Measurements from ENCODE around the gene NDOR1. TPM values are rescaled to one million over a fixed set of nuclear protein-coding genes. Genes with fewer than 3 reads are reported as not detected.

The NDOR1 gene
- total RNA-seq, 4 donors from 2014 or later = 5.6 to 6.6 (median 6.1) TPM

- ATAC-seq (ENCODE audit: low FRiP score) = no peak
- DNase-seq (ENCODE audit: low spot score) = no peak
- TF ChIP-seq, protein P1, sequence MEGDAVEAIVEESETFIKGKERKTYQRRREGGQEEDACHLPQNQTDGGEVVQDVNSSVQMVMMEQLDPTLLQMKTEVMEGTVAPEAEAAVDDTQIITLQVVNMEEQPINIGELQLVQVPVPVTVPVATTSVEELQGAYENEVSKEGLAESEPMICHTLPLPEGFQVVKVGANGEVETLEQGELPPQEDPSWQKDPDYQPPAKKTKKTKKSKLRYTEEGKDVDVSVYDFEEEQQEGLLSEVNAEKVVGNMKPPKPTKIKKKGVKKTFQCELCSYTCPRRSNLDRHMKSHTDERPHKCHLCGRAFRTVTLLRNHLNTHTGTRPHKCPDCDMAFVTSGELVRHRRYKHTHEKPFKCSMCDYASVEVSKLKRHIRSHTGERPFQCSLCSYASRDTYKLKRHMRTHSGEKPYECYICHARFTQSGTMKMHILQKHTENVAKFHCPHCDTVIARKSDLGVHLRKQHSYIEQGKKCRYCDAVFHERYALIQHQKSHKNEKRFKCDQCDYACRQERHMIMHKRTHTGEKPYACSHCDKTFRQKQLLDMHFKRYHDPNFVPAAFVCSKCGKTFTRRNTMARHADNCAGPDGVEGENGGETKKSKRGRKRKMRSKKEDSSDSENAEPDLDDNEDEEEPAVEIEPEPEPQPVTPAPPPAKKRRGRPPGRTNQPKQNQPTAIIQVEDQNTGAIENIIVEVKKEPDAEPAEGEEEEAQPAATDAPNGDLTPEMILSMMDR (IDR thresholded peaks at IDR 0.05) = no peak
Observed at GRCh38 chr9:137211532-137211931, 6.0 kb downstream of the NDOR1 start.

- DNase-seq (ENCODE audit: low spot score) (no peak), ATAC-seq (ENCODE audit: low FRiP score) (no peak)
- TF ChIP-seq, protein P1 (IDR thresholded peaks at IDR 0.05) = no peak
Observed at GRCh38 chr9:137212520-137212919, 7.0 kb downstream of the NDOR1 start.

DNA sequence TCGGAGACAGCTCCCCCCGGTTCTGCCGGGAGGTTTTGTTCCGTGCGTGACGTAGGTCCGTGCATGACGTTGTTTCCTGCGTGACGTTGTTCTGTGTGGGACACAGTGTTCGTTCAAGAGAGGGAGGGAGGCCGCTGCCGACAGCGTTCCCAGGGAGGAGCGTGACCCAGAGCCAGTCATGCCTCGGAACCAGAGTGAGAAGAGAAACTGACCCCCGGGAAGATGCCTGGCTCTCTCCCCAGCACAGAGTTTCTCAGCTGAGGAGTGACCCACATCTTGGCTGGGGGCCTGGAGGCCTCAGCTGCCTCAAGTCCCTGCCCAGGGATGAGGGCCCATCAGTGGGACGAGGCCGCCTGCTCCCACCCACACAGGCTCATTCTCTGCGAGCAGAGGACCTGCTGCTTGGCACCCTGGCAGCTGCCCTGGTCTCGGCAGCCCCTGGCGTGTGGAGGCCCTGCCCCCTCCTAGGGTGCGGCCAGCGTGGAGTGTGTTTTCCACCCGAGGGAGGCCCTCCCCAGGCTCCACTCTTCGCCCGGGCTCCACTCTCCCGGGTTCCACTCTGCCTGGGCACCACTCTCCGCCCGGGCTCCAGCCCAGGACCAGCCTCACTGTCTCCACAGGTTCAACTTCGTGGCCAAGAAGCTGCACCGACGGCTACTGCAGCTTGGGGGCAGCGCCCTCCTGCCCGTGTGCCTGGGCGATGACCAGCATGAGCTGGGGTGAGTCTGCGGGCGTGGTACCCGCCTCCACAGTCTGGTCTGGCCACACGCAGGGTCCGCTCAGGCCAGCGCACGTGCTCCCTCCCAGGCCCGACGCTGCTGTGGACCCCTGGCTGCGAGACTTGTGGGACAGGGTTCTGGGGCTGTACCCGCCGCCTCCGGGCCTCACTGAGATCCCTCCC is 7.9 kb downstream of the NDOR1 start:
- no peak for ATAC-seq (ENCODE audit: low FRiP score)
- TF ChIP-seq, protein P1 (IDR thresholded peaks at IDR 0.05) = no peak

DNA sequence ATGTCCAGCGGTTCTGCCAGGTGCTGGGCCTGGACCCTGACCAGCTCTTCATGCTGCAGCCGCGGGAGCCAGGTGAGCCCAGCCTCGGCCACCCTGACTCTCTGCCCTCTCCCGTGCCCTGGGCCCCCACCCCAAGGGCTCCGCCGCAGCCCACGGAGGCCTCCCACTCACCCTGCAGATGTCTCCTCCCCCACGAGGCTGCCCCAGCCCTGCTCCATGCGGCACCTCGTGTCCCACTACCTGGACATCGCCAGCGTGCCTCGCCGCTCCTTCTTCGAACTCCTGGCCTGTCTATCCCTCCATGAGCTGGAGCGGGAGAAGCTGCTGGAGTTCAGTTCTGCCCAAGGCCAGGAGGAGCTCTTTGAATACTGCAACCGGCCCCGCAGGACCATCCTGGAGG is 9.1 kb downstream of the NDOR1 start:
- ATAC-seq (ENCODE audit: low FRiP score) (no peak), DNase-seq (ENCODE audit: low spot score) (no peak)
- TF ChIP-seq, protein P1 (IDR thresholded peaks at IDR 0.05) = no peak

More for the DNA sequence above, 7.9 kb downstream of the NDOR1 start:
- no peak for DNase-seq (ENCODE audit: low spot score)

- DNase-seq (ENCODE audit: low spot score) = no peak
- TF ChIP-seq, protein P1 (IDR thresholded peaks at IDR 0.05) = no peak
- ATAC-seq (ENCODE audit: low FRiP score) = no peak
Observed at GRCh38 chr9:137215196-137215986, 9.9 kb downstream of the NDOR1 start.

DNA sequence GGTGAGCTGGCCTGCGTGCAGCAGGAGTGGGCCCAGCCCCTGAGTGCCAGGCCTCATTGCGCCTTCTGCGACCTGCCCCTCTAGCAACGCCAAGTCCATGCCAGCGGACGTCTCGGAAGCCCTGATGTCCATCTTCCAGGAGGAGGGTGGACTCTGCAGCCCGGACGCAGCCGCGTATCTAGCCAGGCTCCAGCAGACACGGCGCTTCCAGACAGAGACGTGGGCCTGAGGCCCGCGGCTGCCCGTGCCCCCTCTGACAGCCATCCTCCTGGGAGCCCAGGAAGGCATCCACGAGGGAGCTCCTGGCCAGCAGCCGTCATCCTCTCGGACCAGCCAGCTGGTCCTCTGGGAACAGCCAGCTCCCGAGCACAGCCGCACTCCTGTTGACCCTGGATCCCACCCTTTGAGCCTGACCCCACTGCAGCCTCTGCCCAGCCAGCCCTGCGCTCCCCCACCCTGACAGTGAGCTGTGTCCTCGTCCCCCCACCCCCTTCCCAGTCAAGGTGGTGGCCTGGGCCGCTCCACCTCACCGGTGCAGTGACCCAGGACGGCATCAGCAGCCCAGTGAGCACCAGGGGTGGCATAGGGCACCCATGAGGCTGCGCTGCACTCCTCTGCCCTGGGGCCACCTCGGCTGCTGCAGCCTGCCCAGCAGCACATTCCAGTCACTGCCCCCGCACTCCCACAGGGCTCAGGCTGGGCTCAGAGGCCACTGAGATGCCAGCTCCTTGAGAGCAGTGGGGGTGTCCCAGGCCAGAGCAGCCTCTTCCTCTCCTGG is 10.9 kb downstream of the NDOR1 start:
- no peak for ATAC-seq (ENCODE audit: low FRiP score)
- no peak for DNase-seq (ENCODE audit: low spot score)
- TF ChIP-seq, protein P1 (IDR thresholded peaks at IDR 0.05) = no peak
